Trophoblast cell (in vitro differentiated cells and primary cell): ENCODE data around the gene SMIM12.

Experiments used
- DNase-seq, 2 donors: peaks; one replicate each; pipeline ENCODE4 v3.0.0-alpha.2; 2016
- H2AFZ ChIP-seq: 2 replicates; pipeline ENCODE4 v1.6.1; 2013; ENCODE audit warnings: low read length, moderate library complexity, mild to moderate bottlenecking; ENCODE audit not compliant: insufficient read depth, poor library complexity
- H2AK5ac ChIP-seq: 2 replicates; pipeline ENCODE4 v1.6.1; 2013; ENCODE audit warnings: mild to moderate bottlenecking, low read length
- H2BK120ac ChIP-seq: 2 replicates; pipeline ENCODE4 v1.6.1; 2013; ENCODE audit warnings: low read length, mild to moderate bottlenecking, moderate library complexity; ENCODE audit not compliant: insufficient read depth, poor library complexity
- H2BK12ac ChIP-seq: 2 replicates; pipeline ENCODE4 v1.6.1; 2013; ENCODE audit warnings: mild to moderate bottlenecking, low read length, moderate library complexity
- H2BK5ac ChIP-seq: 2 replicates; pipeline ENCODE4 v1.6.1; 2013; ENCODE audit warnings: low read length, low read depth, moderate library complexity, mild to moderate bottlenecking; ENCODE audit not compliant: poor library complexity
- H3K14ac ChIP-seq: 2 replicates; pipeline ENCODE4 v1.6.1; 2013; ENCODE audit warnings: mild to moderate bottlenecking, low read length
- H3K18ac ChIP-seq: 2 replicates; pipeline ENCODE4 v1.6.1; 2013; ENCODE audit warnings: mild to moderate bottlenecking, low read length
- H3K23ac ChIP-seq: 2 replicates; pipeline ENCODE4 v1.6.1; 2013; ENCODE audit warnings: low read length
- H3K27ac ChIP-seq: 2 replicates; pipeline ENCODE4 v1.5.1; 2013; ENCODE audit warnings: low read depth, mild to moderate bottlenecking, inconsistent platforms, low read length, moderate library complexity
- H3K27me3 ChIP-seq: 2 replicates; pipeline ENCODE4 v1.6.1; 2013; ENCODE audit warnings: inconsistent platforms, mild to moderate bottlenecking, low read length, moderate library complexity; ENCODE audit not compliant: insufficient read depth
- H3K36me3 ChIP-seq, 2 experiments: 1 replicate in 1 of 2; 2 replicates in 1 of 2; pipeline ENCODE4 v1.6.1; 2013; ENCODE audit warnings: low read length in 2 of 2, mild to moderate bottlenecking in 2 of 2, moderate library complexity in 1 of 2; ENCODE audit not compliant: insufficient read depth in 2 of 2, control insufficient read depth in 1 of 2
- H3K4ac ChIP-seq: 2 replicates; pipeline ENCODE4 v1.6.1; 2013; ENCODE audit warnings: low read depth, mild to moderate bottlenecking, low read length, moderate library complexity
- H3K4me1 ChIP-seq, 2 experiments: 1 replicate in 1 of 2; 2 replicates in 1 of 2; pipeline ENCODE4 v1.6.1; 2013; ENCODE audit warnings: low read length in 2 of 2, mild to moderate bottlenecking in 2 of 2, moderate library complexity in 1 of 2; ENCODE audit not compliant: insufficient read depth in 2 of 2, control insufficient read depth in 1 of 2
- H3K4me2 ChIP-seq: 2 replicates; pipeline ENCODE4 v1.6.1; 2013; ENCODE audit warnings: inconsistent platforms, mild to moderate bottlenecking, low read length, moderate library complexity
- H3K4me3 ChIP-seq: 2 replicates; pipeline ENCODE4 v1.5.1; 2013; ENCODE audit warnings: mild to moderate bottlenecking, low read depth, low read length, inconsistent platforms
- H3K79me1 ChIP-seq: one replicate; pipeline ENCODE4 v1.6.1; 2013; ENCODE audit warnings: low read length
- H3K79me2 ChIP-seq: 2 replicates; pipeline ENCODE4 v1.6.1; 2013; ENCODE audit warnings: low read length, mild to moderate bottlenecking; ENCODE audit not compliant: control insufficient read depth, insufficient read depth, poor library complexity
- H3K9ac ChIP-seq: 2 replicates; pipeline ENCODE4 v1.6.1; 2013; ENCODE audit warnings: mild to moderate bottlenecking, low read length
- H3K9me3 ChIP-seq: 2 replicates; pipeline ENCODE4 v1.6.1; 2013; ENCODE audit warnings: low read depth, mild to moderate bottlenecking, control low read depth, inconsistent platforms, low read length; ENCODE audit not compliant: insufficient read depth
- H4K12ac ChIP-seq: 2 replicates; pipeline ENCODE4 v1.6.1; 2013; ENCODE audit warnings: low read depth, mild to moderate bottlenecking, low read length, moderate library complexity
- H4K8ac ChIP-seq: 2 replicates; pipeline ENCODE4 v1.6.1; 2013; ENCODE audit warnings: low read depth, mild to moderate bottlenecking, low read length, moderate library complexity
- H4K91ac ChIP-seq: one replicate; pipeline ENCODE4 v1.6.1; 2013; ENCODE audit warnings: low read depth, mild to moderate bottlenecking, low read length, moderate library complexity
- WGBS: extraction: QIAGEN DNeasy Blood & Tissue Kit; methylation state at CpG from one replicate; pipeline ENCODE4 v1.1.7; 2013; ENCODE audit warnings: missing lambda C conversion rate; ENCODE audit not compliant: insufficient read length, insufficient coverage; ENCODE audit errors: extremely low coverage; 5-methylcytosine and 5-hydroxymethylcytosine counted together

SMIM12 gene

DNA sequence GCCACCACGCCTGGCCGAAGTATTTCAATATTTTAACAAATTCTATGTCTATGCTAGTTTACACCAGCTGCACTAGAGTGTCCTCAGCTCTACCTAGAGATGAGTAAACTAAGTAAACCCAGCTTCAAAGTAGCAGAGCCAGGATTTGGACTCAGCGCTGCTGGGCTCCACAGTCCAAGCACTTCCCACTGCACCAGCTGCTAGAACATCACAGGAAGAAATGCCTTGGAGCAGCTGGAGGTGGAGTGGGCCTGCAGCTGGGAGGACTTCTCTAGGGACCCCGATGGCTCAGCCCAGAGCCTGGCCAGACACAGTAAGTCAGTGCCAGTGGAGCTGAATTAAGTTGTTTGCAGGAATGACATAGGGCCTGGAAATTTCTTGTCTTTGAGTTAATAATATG is 10.2 kb upstream of the SMIM12 start:
- no peak for DNase-seq
- WGBS = no CpG with 5 or more reads among the region's 4 CpGs
- no peaks in the 10 kb centered on the region for H3K36me3 ChIP-seq
- no peak overlapping the region for H3K14ac ChIP-seq
- H3K9me3 ChIP-seq = no peaks in the 10 kb centered on the region
- H4K12ac ChIP-seq = no peak overlapping the region
- no peak overlapping the region for H2AFZ ChIP-seq
- no peak overlapping the region for H2BK12ac ChIP-seq
- no peak overlapping the region for H2BK5ac ChIP-seq
- no peaks in the 10 kb centered on the region for H3K27me3 ChIP-seq
- H3K4me3 ChIP-seq = no peak overlapping the region
- H3K4ac ChIP-seq = no peak overlapping the region
- no peak overlapping the region for H4K8ac ChIP-seq
- H2AK5ac ChIP-seq = no peak overlapping the region
- no peak overlapping the region for H2BK120ac ChIP-seq
- H3K9ac ChIP-seq = no peak overlapping the region
- no peak overlapping the region for H3K27ac ChIP-seq
- no peak overlapping the region for H4K91ac ChIP-seq
- peaks cover 4% of the 10 kb centered on the region for H3K79me2 ChIP-seq
- peaks cover 0 to 5% of the 10 kb centered on the region in 2 experiments for H3K4me1 ChIP-seq
- no peak overlapping the region for H3K18ac ChIP-seq
- H3K79me1 ChIP-seq = peaks cover 5% of the 10 kb centered on the region
- no peak overlapping the region for H3K23ac ChIP-seq
- H3K4me2 ChIP-seq = no peak overlapping the region

DNA sequence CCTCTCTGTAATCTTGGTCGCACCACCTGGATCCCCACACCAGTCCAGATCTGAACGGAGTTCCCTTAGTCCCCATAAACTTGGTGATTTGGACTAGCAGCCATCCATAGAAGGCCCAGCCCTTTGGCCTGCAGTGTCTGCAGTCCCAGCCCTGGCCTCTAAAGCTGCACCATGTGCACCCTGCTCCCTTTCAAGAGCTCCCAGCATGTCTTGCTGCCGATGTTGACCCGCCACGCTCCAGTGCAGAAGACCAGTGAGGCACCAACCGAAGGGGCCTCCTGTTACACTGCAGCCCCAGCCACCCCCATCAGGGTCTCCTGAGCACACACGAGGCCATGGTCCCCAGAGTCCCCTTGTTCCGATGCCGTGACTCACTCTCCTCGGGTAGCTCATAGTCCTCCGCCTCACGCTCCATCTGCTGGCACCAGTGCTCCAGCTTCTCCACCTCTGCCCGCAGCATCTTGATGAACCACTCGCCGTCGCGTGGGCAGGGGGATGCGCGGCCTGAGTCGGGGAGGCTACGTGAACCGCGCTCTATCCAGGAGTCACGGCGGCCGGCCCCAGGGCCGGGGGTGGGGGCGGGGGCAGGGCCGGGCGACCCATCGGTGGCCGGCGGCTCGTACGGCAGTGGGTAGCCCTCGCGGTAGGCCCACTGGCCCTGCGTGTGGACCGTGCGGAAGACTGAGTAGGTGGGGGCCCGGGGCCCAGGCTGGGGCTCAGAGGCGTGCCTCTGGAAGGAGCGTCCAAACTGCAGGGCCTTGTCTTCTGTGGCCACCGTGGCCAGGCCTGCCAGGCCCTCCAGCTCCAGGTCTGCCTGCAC is 8.9 kb upstream of the SMIM12 start:
- Histone ChIP-seq H3K27me3 (no peaks in the 10 kb centered on the region), H3K36me3 (no peaks in the 10 kb centered on the region), H2BK12ac (no peak overlapping the region), H3K9ac (no peak overlapping the region), H3K79me2 (peaks cover 4% of the 10 kb centered on the region), H3K14ac (no peak overlapping the region), H3K18ac (no peak overlapping the region), H3K4me1 (peaks cover 0 to 5% of the 10 kb centered on the region in 2 experiments), H3K79me1 (peaks cover 5% of the 10 kb centered on the region), H3K4me2 (no peak overlapping the region), H3K23ac (peak overlapping the region; percentile 13), H3K9me3 (no peaks in the 10 kb centered on the region), H4K91ac (no peak overlapping the region), H2AFZ (no peak overlapping the region), H2BK120ac (no peak overlapping the region), H3K27ac (no peak overlapping the region), H2AK5ac (no peak overlapping the region), H2BK5ac (no peak overlapping the region), H4K8ac (no peak overlapping the region), H3K4ac (no peak overlapping the region), H3K4me3 (no peak overlapping the region), H4K12ac (no peak overlapping the region)
- no peak for DNase-seq
- WGBS = no CpG with 5 or more reads among the region's 44 CpGs

DNA sequence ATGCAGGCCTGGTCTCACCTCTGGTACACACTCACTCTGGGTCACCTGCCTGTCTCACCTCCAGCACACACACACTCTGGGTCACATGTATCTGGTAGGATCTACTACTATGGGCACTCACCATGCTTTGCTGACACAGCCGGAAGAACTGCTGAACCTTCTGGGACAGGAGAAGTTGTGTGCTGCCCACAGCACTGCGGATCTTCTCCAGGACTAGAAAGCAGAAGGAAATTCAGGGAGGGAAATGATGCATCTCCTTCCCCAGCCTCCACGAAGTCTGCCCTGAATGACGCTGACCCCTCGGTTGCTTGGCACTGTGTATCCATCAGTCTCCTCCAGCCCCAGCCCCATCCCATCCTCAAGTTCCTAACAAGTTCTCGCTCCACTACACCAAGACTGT is 7.9 kb upstream of the SMIM12 start:
- Histone ChIP-seq H3K18ac (no peak overlapping the region), H3K4ac (no peak overlapping the region), H3K14ac (no peak overlapping the region), H3K79me1 (peaks cover 5% of the 10 kb centered on the region), H4K91ac (no peak overlapping the region), H2BK120ac (no peak overlapping the region), H3K4me1 (peaks cover 0 to 5% of the 10 kb centered on the region in 2 experiments), H3K27me3 (no peaks in the 10 kb centered on the region), H3K79me2 (peaks cover 4% of the 10 kb centered on the region), H3K9ac (no peak overlapping the region), H3K9me3 (no peaks in the 10 kb centered on the region), H4K12ac (no peak overlapping the region), H2BK12ac (no peak overlapping the region), H3K4me3 (no peak overlapping the region), H2AFZ (no peak overlapping the region), H3K23ac (no peak overlapping the region), H3K27ac (no peak overlapping the region), H2BK5ac (no peak overlapping the region), H3K36me3 (no peaks in the 10 kb centered on the region), H3K4me2 (no peak overlapping the region), H2AK5ac (no peak overlapping the region), H4K8ac (no peak overlapping the region)
- no CpG with 5 or more reads among the region's 6 CpGs for WGBS
- DNase-seq = no peak

DNA sequence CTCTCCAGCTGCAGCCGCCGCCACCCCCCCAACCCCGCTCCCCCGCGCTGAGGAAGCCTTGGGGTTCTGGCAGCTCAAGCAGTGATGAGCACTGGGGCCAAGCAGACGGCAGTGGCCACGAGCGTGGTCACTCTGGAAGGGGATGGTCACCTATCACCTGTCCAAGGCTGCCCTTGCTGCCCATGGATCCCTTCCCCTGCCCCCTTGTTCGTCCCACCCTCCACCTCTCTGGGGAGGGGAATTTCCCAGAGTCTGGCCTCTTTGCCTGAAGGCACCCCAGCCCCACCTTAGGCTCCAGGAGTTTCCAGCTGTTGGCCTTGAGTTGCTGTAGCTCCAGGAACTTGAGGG is 7.2 kb upstream of the SMIM12 start:
- H2BK120ac ChIP-seq = no peak overlapping the region
- no peaks in the 10 kb centered on the region for H3K9me3 ChIP-seq
- H3K4ac ChIP-seq = no peak overlapping the region
- no peak overlapping the region for H4K8ac ChIP-seq
- no peak overlapping the region for H4K12ac ChIP-seq
- H3K79me2 ChIP-seq = peaks cover 4% of the 10 kb centered on the region
- no CpG with 5 or more reads among the region's 9 CpGs for WGBS
- H3K79me1 ChIP-seq = peaks cover 5% of the 10 kb centered on the region
- H3K4me3 ChIP-seq = no peak overlapping the region
- no peak overlapping the region for H2BK5ac ChIP-seq
- no peak overlapping the region for H3K9ac ChIP-seq
- H3K36me3 ChIP-seq = no peaks in the 10 kb centered on the region
- H3K4me2 ChIP-seq = peak overlapping the region; percentile 87
- DNase-seq = no peak
- H3K14ac ChIP-seq = no peak overlapping the region
- H2AFZ ChIP-seq = no peak overlapping the region
- H3K23ac ChIP-seq = no peak overlapping the region
- peaks cover 0 to 5% of the 10 kb centered on the region in 2 experiments for H3K4me1 ChIP-seq
- H2BK12ac ChIP-seq = no peak overlapping the region
- no peaks in the 10 kb centered on the region for H3K27me3 ChIP-seq
- no peak overlapping the region for H4K91ac ChIP-seq
- no peak overlapping the region for H3K27ac ChIP-seq
- H2AK5ac ChIP-seq = no peak overlapping the region
- H3K18ac ChIP-seq = no peak overlapping the region
